ENCODE results near the gene FKBP7. TPM values are rescaled to one million over a fixed set of nuclear protein-coding genes. Genes with fewer than 3 reads are reported as not detected.
"Not testable (repeated sequence)": the region's sequence is repeated elsewhere in the genome, so short reads cannot be mapped to it uniquely, and the experiment has no call there.

Gene FKBP7
- polyA plus RNA-seq, 1 donor from 2014 or later, result 46.1 TPM

- Histone ChIP-seq H3K4me3 (ENCODE audit: low read length) (peak overlapping the region; percentile 28), H3K79me2 (replicated peaks; ENCODE audit: insufficient read depth, low read length) (peaks cover 37% of the 10 kb centered on the region), H4K20me1 (ENCODE audit: insufficient read depth) (no peaks in the 10 kb centered on the region), H2AFZ (ENCODE audit: low read depth, low read length) (no peak overlapping the region), H3K4me2 (ENCODE audit: low read length) (no peak overlapping the region), H3F3A (ENCODE audit: insufficient read depth, low read length, poor library complexity, severe bottlenecking) (peaks cover 3% of the 10 kb centered on the region), H3K9ac (ENCODE audit: low read length) (no peak overlapping the region), H3K9me2 (ENCODE audit: insufficient read depth, low read length) (no peaks in the 10 kb centered on the region), H3K27me3 (ENCODE audit: insufficient read depth, low read depth, low read length) (no peaks in the 10 kb centered on the region), H3K36me3 (ENCODE audit: insufficient read depth, low read length) (no peaks in the 10 kb centered on the region), H3K27ac (ENCODE audit: low read length) (no peak overlapping the region), H3K9me3 (ENCODE audit: low read length) (no peaks in the 10 kb centered on the region)
- TF ChIP-seq REST (IDR thresholded peaks at IDR 0.05; ENCODE audit: borderline replicate concordance), result no peak
- no peak for TF ChIP-seq POLR2AphosphoS5 (IDR thresholded peaks at IDR 0.05)
- no peak for TF ChIP-seq SMC3 (conservative IDR thresholded peaks at IDR 0.05; ENCODE audit: poor library complexity)
- TF ChIP-seq MXI1 (conservative IDR thresholded peaks at IDR 0.05; ENCODE audit: poor library complexity, severe bottlenecking), result no peak
- TF ChIP-seq EP300 (conservative IDR thresholded peaks at IDR 0.05; ENCODE audit: poor library complexity, severe bottlenecking), result no peak
- TF ChIP-seq TAF1 (IDR thresholded peaks at IDR 0.05; ENCODE audit: low read depth), result no peak
- no peak for TF ChIP-seq CTCF (IDR thresholded peaks at IDR 0.05; ENCODE audit: poor library complexity, severe bottlenecking)
- TF ChIP-seq EZH2 (IDR thresholded peaks at IDR 0.05; ENCODE audit: borderline replicate concordance, insufficient read depth, low read length, poor library complexity, severe bottlenecking), result no peak
These were observed 4.5 kb downstream of the FKBP7 start for GRCh38 chr2:178473931-178474330.

- no peaks in the 10 kb centered on the region for H3K9me3 ChIP-seq (ENCODE audit: low read length)
- no peaks in the 10 kb centered on the region for H3K9me2 ChIP-seq (ENCODE audit: insufficient read depth, low read length)
- H3K9ac ChIP-seq (ENCODE audit: low read length), result no peak overlapping the region
- no peak for TF ChIP-seq RAD21 (conservative IDR thresholded peaks at IDR 0.05)
- no peak for TF ChIP-seq SMC3 (conservative IDR thresholded peaks at IDR 0.05; ENCODE audit: poor library complexity)
- no peak for TF ChIP-seq TAF1 (IDR thresholded peaks at IDR 0.05; ENCODE audit: low read depth)
- no peak for TF ChIP-seq CTCF (IDR thresholded peaks at IDR 0.05; ENCODE audit: poor library complexity, severe bottlenecking)
- no peak for TF ChIP-seq REST (IDR thresholded peaks at IDR 0.05; ENCODE audit: borderline replicate concordance)
- no peaks in the 10 kb centered on the region for H3K27me3 ChIP-seq (ENCODE audit: insufficient read depth, low read depth, low read length)
- no peak overlapping the region for H2AFZ ChIP-seq (ENCODE audit: low read depth, low read length)
- no peaks in the 10 kb centered on the region for H4K20me1 ChIP-seq (ENCODE audit: insufficient read depth)
- H3K27ac ChIP-seq (ENCODE audit: low read length), result no peak overlapping the region
- H3K4me3 ChIP-seq (ENCODE audit: low read length), result no peak overlapping the region
- H3F3A ChIP-seq (ENCODE audit: insufficient read depth, low read length, poor library complexity, severe bottlenecking), result no peaks in the 10 kb centered on the region
- H3K36me3 ChIP-seq (ENCODE audit: insufficient read depth, low read length), result no peaks in the 10 kb centered on the region
- H3K79me2 ChIP-seq (replicated peaks; ENCODE audit: insufficient read depth, low read length), result peaks cover 37% of the 10 kb centered on the region
- no peak overlapping the region for H3K4me2 ChIP-seq (ENCODE audit: low read length)
These were observed 5.0 kb downstream of the FKBP7 start for GRCh38 chr2:178473373-178473772.

GRCh38 chr2:178471313-178471712 lies 7.1 kb downstream of the FKBP7 start:
- H3K4me3 ChIP-seq (ENCODE audit: low read length); H3K36me3 ChIP-seq (ENCODE audit: insufficient read depth, low read length); H3F3A ChIP-seq (ENCODE audit: insufficient read depth, low read length, poor library complexity, severe bottlenecking); H3K4me2 ChIP-seq (ENCODE audit: low read length); H2AFZ ChIP-seq (ENCODE audit: low read depth, low read length); H3K9me2 ChIP-seq (ENCODE audit: insufficient read depth, low read length); H3K27me3 ChIP-seq (ENCODE audit: insufficient read depth, low read depth, low read length); H3K9me3 ChIP-seq (ENCODE audit: low read length); H4K20me1 ChIP-seq (ENCODE audit: insufficient read depth); H3K27ac ChIP-seq (ENCODE audit: low read length); H3K9ac ChIP-seq (ENCODE audit: low read length): not testable (repeated sequence)
- H3K79me2 ChIP-seq (replicated peaks; ENCODE audit: insufficient read depth, low read length), result peaks cover 18% of the 10 kb centered on the region
